ENCODE results near the gene RIIAD1.
A peak's percentile ranks its signal among the peaks of the same experiment; 100 is the strongest.
"Not testable (repeated sequence)": the region's sequence is repeated elsewhere in the genome, so short reads cannot be mapped to it uniquely, and the experiment has no call there.

Gene RIIAD1

GRCh38 chr1:151720974-151721787 is at the start of gene RIIAD1:
Gene RIIAD1 (plus strand): TSS chr1:151721522. CDS start chr1:151721537, 15 bp downstream.
- H3K9ac ChIP-seq (ENCODE audit: low read depth, low read length) = peak within 1 kb of the TSS; percentile 54; the same call in 1 of the 2 replicates
- no peaks in the 10 kb centered on the region for H3K9me3 ChIP-seq (ENCODE audit: control insufficient read depth, insufficient read depth, low read length)
- H3K4me1 ChIP-seq (ENCODE audit: insufficient read depth, low read length) = peaks cover 9% of the 10 kb centered on the region; the same call in 1 of the 2 replicates
- H3K36me3 ChIP-seq (ENCODE audit: insufficient read depth, low read length) = no peaks in the 10 kb centered on the region

GRCh38 chr1:151673407-151673806 is 47.9 kb upstream of the RIIAD1 start:
- no peaks in the 10 kb centered on the region for H3K9me3 ChIP-seq (ENCODE audit: control insufficient read depth, insufficient read depth, low read length)
- no peaks in the 10 kb centered on the region; the same call in 1 of the 2 replicates for H3K36me3 ChIP-seq (ENCODE audit: insufficient read depth, low read length)

DNA sequence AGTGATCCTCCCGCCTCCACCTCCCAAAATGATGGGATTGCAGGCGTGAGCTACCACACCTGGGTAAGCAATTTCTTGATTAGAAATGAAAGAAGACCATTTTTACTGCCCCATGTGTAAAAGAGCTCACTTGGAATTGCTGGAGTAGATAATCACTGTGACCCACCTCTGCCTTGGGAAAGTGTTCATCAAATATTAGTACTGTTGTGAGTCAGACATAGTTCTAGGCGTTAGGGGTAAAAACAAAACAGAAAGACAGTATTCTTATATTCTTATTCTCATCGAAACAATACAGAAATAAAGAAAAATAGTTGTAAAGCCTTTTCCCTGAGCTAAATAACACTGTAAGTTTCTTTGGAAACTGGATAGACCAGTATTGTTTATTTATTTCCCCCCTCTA is 40.9 kb upstream of the RIIAD1 start:
- H3K9me3 ChIP-seq (ENCODE audit: control insufficient read depth, insufficient read depth, low read length) = no peaks in the 10 kb centered on the region
- no peaks in the 10 kb centered on the region for H3K36me3 ChIP-seq (ENCODE audit: insufficient read depth, low read length)
- H3K9ac ChIP-seq (ENCODE audit: low read depth, low read length) = no peak overlapping the region
- no peaks in the 10 kb centered on the region for H3K4me1 ChIP-seq (ENCODE audit: insufficient read depth, low read length)

More at GRCh38 chr1:151673407-151673806, 47.9 kb upstream of the RIIAD1 start:
- H3K9ac ChIP-seq (ENCODE audit: low read depth, low read length) = no peak overlapping the region
- no peaks in the 10 kb centered on the region for H3K4me1 ChIP-seq (ENCODE audit: insufficient read depth, low read length)

DNA sequence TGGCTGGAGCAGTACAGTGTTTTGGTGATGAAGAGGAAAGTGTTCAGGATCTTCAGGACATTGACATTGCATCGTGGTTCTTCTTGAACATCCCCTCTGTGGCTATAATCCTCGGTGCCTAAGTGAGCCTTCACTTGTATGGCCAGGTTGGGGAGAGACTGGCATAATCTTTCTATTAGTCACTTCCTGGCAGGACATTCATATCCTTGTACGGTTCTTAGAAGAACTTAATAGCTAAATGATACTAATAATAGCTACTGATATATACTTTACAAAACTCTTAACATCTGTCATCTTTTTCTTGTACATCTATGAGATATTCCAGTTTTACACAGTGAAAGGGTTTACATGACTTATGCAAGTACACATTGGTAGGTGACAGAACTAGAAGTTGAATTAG is 40.5 kb upstream of the RIIAD1 start:
- H3K4me1 ChIP-seq (ENCODE audit: insufficient read depth, low read length) = no peaks in the 10 kb centered on the region
- H3K36me3 ChIP-seq (ENCODE audit: insufficient read depth, low read length) = no peaks in the 10 kb centered on the region
- H3K9ac ChIP-seq (ENCODE audit: low read depth, low read length) = no peak overlapping the region

DNA sequence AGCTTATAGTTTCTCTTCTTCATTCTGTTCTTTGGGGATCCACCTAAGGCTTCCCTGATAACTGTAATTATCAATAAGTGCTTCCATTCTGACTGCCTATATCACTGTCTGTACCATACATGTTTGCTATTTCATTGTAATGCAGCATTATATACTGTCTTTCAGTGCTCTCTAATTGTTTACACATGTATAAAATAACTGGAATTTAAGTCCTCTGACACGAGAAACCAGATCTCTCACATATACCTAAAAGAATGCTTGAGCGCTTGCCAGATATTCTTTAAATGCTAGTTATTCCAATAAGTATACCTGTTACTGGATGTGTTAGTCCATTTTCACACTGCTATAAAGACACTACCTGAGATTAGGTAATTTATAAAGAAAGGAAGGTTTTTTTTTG is 39.4 kb upstream of the RIIAD1 start:
- no peaks in the 10 kb centered on the region for H3K4me1 ChIP-seq (ENCODE audit: insufficient read depth, low read length)
- no peaks in the 10 kb centered on the region for H3K36me3 ChIP-seq (ENCODE audit: insufficient read depth, low read length)
- H3K9me3 ChIP-seq (ENCODE audit: control insufficient read depth, insufficient read depth, low read length) = no peaks in the 10 kb centered on the region; the same call in 1 of the 2 replicates
- no peak overlapping the region for H3K9ac ChIP-seq (ENCODE audit: low read depth, low read length)

More for the DNA sequence above, 40.5 kb upstream of the RIIAD1 start:
- no peaks in the 10 kb centered on the region; the same call in 1 of the 2 replicates for H3K9me3 ChIP-seq (ENCODE audit: control insufficient read depth, insufficient read depth, low read length)

DNA sequence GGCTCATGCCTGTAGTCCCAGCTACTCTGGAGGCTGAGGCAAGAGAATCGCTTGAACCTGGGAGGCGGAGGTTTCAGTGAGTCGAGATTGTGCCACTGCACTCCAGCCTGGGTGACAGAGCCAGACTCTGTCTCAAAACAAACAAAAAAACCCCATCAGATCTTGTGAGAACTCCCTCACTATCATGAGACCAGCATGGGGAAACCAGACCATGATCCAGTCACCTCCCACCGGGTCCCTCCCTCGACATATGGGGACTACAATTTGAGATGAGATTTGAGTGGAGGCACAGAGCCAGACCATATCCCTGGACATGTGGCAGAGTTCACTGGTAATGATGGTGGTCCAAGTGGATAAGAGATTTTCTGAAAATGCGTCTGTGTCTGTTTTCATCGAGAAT is 38.4 kb upstream of the RIIAD1 start:
- H3K36me3 ChIP-seq (ENCODE audit: insufficient read depth, low read length); H3K4me1 ChIP-seq (ENCODE audit: insufficient read depth, low read length); H3K9ac ChIP-seq (ENCODE audit: low read depth, low read length); H3K9me3 ChIP-seq (ENCODE audit: control insufficient read depth, insufficient read depth, low read length): not testable (repeated sequence)

- Histone ChIP-seq H3K4me1 (ENCODE audit: insufficient read depth, low read length) (no peaks in the 10 kb centered on the region), H3K9me3 (ENCODE audit: control insufficient read depth, insufficient read depth, low read length) (no peaks in the 10 kb centered on the region; the same call in 1 of the 2 replicates), H3K9ac (ENCODE audit: low read depth, low read length) (no peak overlapping the region), H3K36me3 (ENCODE audit: insufficient read depth, low read length) (no peaks in the 10 kb centered on the region)
Observed at GRCh38 chr1:151684128-151684527, 37.2 kb upstream of the RIIAD1 start.

GRCh38 chr1:151686561-151686960 is 34.8 kb upstream of the RIIAD1 start:
- no peaks in the 10 kb centered on the region for H3K36me3 ChIP-seq (ENCODE audit: insufficient read depth, low read length)
- H3K9me3 ChIP-seq (ENCODE audit: control insufficient read depth, insufficient read depth, low read length) = no peaks in the 10 kb centered on the region; the same call in 1 of the 2 replicates
- no peaks in the 10 kb centered on the region for H3K4me1 ChIP-seq (ENCODE audit: insufficient read depth, low read length)
- no peak overlapping the region for H3K9ac ChIP-seq (ENCODE audit: low read depth, low read length)

GRCh38 chr1:151689494-151689893 is 31.8 kb upstream of the RIIAD1 start:
- 0 out of 2 replicates have a peak, but pooled peaks cover 6% of the 10 kb centered on the region for H3K36me3 ChIP-seq (ENCODE audit: insufficient read depth, low read length)
- no peaks in the 10 kb centered on the region; the same call in 1 of the 2 replicates for H3K9me3 ChIP-seq (ENCODE audit: control insufficient read depth, insufficient read depth, low read length)
- H3K4me1 ChIP-seq (ENCODE audit: insufficient read depth, low read length) = no peaks in the 10 kb centered on the region
- no peak overlapping the region for H3K9ac ChIP-seq (ENCODE audit: low read depth, low read length)

- peaks cover 6% of the 10 kb centered on the region; the same call in 1 of the 2 replicates for H3K36me3 ChIP-seq (ENCODE audit: insufficient read depth, low read length)
- no peaks in the 10 kb centered on the region for H3K4me1 ChIP-seq (ENCODE audit: insufficient read depth, low read length)
- H3K9me3 ChIP-seq (ENCODE audit: control insufficient read depth, insufficient read depth, low read length) = no peaks in the 10 kb centered on the region
- H3K9ac ChIP-seq (ENCODE audit: low read depth, low read length) = no peak overlapping the region
Observed at GRCh38 chr1:151692226-151692625, 29.1 kb upstream of the RIIAD1 start.

GRCh38 chr1:151693057-151693651 is 28.2 kb upstream of the RIIAD1 start:
- no peak overlapping the region for H3K9ac ChIP-seq (ENCODE audit: low read depth, low read length)
- no peaks in the 10 kb centered on the region for H3K4me1 ChIP-seq (ENCODE audit: insufficient read depth, low read length)
- H3K9me3 ChIP-seq (ENCODE audit: control insufficient read depth, insufficient read depth, low read length) = no peaks in the 10 kb centered on the region
- peaks cover 9% of the 10 kb centered on the region; the same call in 1 of the 2 replicates for H3K36me3 ChIP-seq (ENCODE audit: insufficient read depth, low read length)

GRCh38 chr1:151701515-151701914 is 19.8 kb upstream of the RIIAD1 start:
- no peak overlapping the region for H3K9ac ChIP-seq (ENCODE audit: low read depth, low read length)
- H3K4me1 ChIP-seq (ENCODE audit: insufficient read depth, low read length) = no peaks in the 10 kb centered on the region
- no peaks in the 10 kb centered on the region for H3K9me3 ChIP-seq (ENCODE audit: control insufficient read depth, insufficient read depth, low read length)
- H3K36me3 ChIP-seq (ENCODE audit: insufficient read depth, low read length) = peaks cover 12% of the 10 kb centered on the region; the same call in 1 of the 2 replicates

GRCh38 chr1:151702936-151703335 is 18.4 kb upstream of the RIIAD1 start:
- H3K36me3 ChIP-seq (ENCODE audit: insufficient read depth, low read length) = peaks cover 10% of the 10 kb centered on the region; the same call in 1 of the 2 replicates
- H3K9me3 ChIP-seq (ENCODE audit: control insufficient read depth, insufficient read depth, low read length) = no peaks in the 10 kb centered on the region
- no peak overlapping the region for H3K9ac ChIP-seq (ENCODE audit: low read depth, low read length)
- H3K4me1 ChIP-seq (ENCODE audit: insufficient read depth, low read length) = no peaks in the 10 kb centered on the region

DNA sequence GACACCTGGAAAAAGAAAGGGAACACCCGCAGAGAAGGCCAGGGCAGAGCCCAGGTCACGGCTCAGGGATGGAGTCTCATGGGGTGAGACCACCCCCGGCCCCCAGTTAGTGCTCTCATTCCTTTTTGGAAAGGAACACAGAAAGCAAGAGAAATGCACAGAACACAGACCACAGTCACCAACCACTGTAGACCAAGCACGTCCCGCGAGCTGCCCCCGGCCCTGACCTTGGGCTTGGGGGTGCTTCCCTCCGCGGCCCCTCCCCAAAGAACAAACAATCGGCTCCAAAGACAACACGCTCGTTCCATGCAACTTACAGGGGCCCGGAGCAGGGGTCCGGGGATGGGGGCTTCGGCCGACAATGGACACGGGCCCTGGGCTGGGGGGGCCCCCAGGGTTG is 17.5 kb upstream of the RIIAD1 start:
- peaks cover 10% of the 10 kb centered on the region; the same call in 1 of the 2 replicates for H3K36me3 ChIP-seq (ENCODE audit: insufficient read depth, low read length)
- no peak overlapping the region for H3K9ac ChIP-seq (ENCODE audit: low read depth, low read length)
- no peaks in the 10 kb centered on the region for H3K9me3 ChIP-seq (ENCODE audit: control insufficient read depth, insufficient read depth, low read length)
- no peaks in the 10 kb centered on the region for H3K4me1 ChIP-seq (ENCODE audit: insufficient read depth, low read length)

GRCh38 chr1:151704246-151704645 is 17.1 kb upstream of the RIIAD1 start:
- Histone ChIP-seq H3K36me3 (ENCODE audit: insufficient read depth, low read length) (peaks cover 9% of the 10 kb centered on the region; the same call in 1 of the 2 replicates), H3K9ac (ENCODE audit: low read depth, low read length) (no peak overlapping the region), H3K4me1 (ENCODE audit: insufficient read depth, low read length) (no peaks in the 10 kb centered on the region), H3K9me3 (ENCODE audit: control insufficient read depth, insufficient read depth, low read length) (no peaks in the 10 kb centered on the region)
